ENCODE measurements around the gene SEMA4B.
A peak's percentile ranks its signal among the peaks of the same experiment; 100 is the strongest.

SEMA4B gene

DNA sequence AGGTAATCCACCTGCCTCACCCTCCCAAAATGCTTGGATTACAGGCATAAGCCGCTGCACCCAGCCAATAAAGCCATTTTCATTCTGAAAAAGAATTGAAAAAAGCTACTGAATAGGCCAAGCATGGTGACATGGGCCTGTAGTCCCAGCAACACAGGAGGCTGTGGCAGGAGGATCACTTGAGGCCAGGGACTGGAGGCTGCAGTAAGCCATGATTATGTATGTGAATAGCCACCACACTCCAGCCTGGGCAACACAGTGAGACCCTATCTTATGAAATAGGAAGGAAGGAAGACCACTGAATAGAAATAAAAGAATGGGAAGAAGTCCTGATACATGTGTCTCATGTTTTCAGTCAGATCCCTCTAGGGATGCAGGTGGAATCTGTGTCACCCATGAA, 36.0 kb upstream of the SEMA4B start:
- H3K36me3 ChIP-seq (ENCODE audit: control insufficient read depth, insufficient read depth, low read length) = no peaks in the 10 kb centered on the region
- TF ChIP-seq, protein P1, sequence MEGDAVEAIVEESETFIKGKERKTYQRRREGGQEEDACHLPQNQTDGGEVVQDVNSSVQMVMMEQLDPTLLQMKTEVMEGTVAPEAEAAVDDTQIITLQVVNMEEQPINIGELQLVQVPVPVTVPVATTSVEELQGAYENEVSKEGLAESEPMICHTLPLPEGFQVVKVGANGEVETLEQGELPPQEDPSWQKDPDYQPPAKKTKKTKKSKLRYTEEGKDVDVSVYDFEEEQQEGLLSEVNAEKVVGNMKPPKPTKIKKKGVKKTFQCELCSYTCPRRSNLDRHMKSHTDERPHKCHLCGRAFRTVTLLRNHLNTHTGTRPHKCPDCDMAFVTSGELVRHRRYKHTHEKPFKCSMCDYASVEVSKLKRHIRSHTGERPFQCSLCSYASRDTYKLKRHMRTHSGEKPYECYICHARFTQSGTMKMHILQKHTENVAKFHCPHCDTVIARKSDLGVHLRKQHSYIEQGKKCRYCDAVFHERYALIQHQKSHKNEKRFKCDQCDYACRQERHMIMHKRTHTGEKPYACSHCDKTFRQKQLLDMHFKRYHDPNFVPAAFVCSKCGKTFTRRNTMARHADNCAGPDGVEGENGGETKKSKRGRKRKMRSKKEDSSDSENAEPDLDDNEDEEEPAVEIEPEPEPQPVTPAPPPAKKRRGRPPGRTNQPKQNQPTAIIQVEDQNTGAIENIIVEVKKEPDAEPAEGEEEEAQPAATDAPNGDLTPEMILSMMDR (IDR thresholded peaks at IDR 0.05; ENCODE audit: insufficient read depth, low read length, poor library complexity, severe bottlenecking) = no peak
- no peaks in the 10 kb centered on the region for H3K27me3 ChIP-seq (replicated peaks; ENCODE audit: control insufficient read depth, insufficient read depth, low read length)
- no peak overlapping the region for H3K4me3 ChIP-seq (replicated peaks; ENCODE audit: low read depth, low read length)
- no peak for DNase-seq (ENCODE audit: extremely low read depth, insufficient read length)

DNA sequence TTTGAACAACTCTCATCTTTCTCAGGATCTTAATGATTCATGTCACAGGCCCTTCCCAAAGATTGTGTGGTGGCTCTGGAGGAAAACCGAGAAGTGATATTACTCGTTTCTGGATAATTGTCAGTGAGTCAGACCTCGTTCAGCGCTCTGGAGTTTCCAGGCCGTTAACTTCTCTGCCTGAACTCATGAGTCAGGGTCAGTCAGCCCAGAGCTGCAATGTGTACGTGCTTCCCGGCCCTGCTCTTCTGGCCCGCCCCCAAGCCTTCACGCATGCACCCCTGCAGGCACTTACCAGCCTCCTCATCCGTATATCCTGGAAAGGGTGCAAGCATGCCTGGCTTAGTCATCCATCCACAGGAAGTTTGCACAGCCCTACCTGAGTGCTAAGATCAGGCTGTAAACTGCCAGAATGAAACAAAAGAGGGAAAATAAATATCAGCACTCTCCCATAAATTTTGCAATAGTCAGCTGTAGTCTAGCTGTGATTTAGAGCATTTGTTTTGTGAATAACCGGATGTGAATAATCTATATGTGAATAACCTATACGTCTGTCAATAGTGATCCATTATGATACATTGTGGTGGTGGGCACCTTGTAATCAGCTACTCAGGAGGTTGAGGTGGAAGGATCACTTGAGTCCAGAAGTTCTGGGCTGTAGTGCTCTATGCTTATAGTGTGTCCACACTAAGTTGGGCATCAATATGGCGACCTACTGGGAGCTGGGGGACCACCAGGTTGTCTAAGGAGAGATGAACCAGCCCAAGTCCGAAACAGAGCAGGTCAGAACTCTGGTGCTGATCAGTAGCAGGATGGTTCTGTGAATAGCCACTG, 35.3 kb upstream of the SEMA4B start:
- Histone ChIP-seq H3K36me3 (ENCODE audit: control insufficient read depth, insufficient read depth, low read length) (no peaks in the 10 kb centered on the region), H3K27me3 (replicated peaks; ENCODE audit: control insufficient read depth, insufficient read depth, low read length) (no peaks in the 10 kb centered on the region), H3K4me3 (replicated peaks; ENCODE audit: low read depth, low read length) (no peak overlapping the region)
- TF ChIP-seq, protein P1 (IDR thresholded peaks at IDR 0.05; ENCODE audit: insufficient read depth, low read length, poor library complexity, severe bottlenecking) = no peak
- peak; percentile 45 for DNase-seq (ENCODE audit: extremely low read depth, insufficient read length)

DNA sequence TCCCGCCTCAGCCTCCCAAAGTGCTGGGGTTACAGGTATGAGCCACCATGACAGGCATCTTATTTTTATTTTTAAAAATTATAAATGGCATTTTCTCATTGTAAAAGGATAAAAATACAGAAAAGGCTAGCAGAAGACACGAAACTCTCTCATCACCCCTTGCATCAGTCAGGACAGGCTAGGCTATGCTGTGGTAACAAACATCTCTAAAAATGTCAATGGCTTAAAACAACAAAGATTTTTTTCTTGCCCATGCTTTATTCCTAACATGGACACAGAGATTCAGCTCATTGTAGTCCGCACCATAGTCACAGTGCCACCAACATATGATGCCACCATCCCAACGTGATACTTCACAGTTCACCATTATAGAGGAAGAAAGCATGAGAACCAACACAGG, 34.0 kb upstream of the SEMA4B start:
- TF ChIP-seq, protein P1 (IDR thresholded peaks at IDR 0.05; ENCODE audit: insufficient read depth, low read length, poor library complexity, severe bottlenecking) = no peak
- no peak overlapping the region for H3K4me3 ChIP-seq (replicated peaks; ENCODE audit: low read depth, low read length)
- no peak for DNase-seq (ENCODE audit: extremely low read depth, insufficient read length)
- H3K36me3 ChIP-seq (ENCODE audit: control insufficient read depth, insufficient read depth, low read length) = no peaks in the 10 kb centered on the region
- H3K27me3 ChIP-seq (replicated peaks; ENCODE audit: control insufficient read depth, insufficient read depth, low read length) = no peaks in the 10 kb centered on the region

DNA sequence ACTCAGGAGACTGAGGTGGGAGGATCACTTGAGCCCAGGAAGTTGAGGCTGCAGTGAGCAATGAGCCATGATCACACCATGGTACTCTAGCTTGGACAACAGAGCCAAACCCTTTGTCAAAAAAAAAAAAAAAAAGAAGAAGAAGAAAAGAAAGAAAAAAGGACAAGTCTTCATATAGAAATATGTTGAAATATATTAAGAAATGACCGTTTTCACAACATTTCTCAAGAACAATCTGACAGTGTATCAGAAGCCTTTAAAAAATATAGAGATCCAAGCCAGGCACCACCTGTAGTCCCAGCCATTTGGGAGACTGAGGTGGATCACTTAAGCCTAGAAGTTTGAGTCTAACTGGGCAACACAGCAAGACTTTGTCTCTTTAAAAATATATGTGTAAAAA, 29.5 kb upstream of the SEMA4B start:
- no peaks in the 10 kb centered on the region for H3K36me3 ChIP-seq (ENCODE audit: control insufficient read depth, insufficient read depth, low read length)

DNA sequence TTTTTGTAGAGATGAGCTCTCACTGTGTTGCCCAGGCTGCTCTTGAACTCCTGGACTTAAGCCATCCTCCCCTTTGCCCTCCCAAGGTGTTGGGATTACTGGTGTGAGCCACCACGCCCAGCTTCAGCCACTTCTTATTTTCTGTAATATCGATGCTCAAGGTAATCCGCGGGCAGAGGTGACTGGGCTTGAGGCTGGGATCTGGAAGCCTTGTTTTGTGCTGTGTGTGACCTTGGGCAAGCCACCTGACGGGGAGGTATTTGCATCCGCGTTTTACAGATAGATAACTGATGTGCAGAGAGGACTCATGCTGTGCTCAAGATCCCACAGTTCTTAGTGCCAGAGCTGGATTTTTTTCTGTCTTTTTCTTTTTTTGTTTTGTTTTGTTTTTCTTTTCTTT, 27.8 kb upstream of the SEMA4B start:
- DNase-seq (ENCODE audit: extremely low read depth, insufficient read length) = no peak
- Histone ChIP-seq H3K36me3 (ENCODE audit: control insufficient read depth, insufficient read depth, low read length) (no peaks in the 10 kb centered on the region), H3K27me3 (replicated peaks; ENCODE audit: control insufficient read depth, insufficient read depth, low read length) (no peaks in the 10 kb centered on the region), H3K4me3 (replicated peaks; ENCODE audit: low read depth, low read length) (no peak overlapping the region)
- TF ChIP-seq, protein P1 (IDR thresholded peaks at IDR 0.05; ENCODE audit: insufficient read depth, low read length, poor library complexity, severe bottlenecking) = no peak

More for the DNA sequence above, 29.5 kb upstream of the SEMA4B start:
- TF ChIP-seq, protein P1 (IDR thresholded peaks at IDR 0.05; ENCODE audit: insufficient read depth, low read length, poor library complexity, severe bottlenecking) = no peak
- Histone ChIP-seq H3K4me3 (replicated peaks; ENCODE audit: low read depth, low read length) (no peak overlapping the region), H3K27me3 (replicated peaks; ENCODE audit: control insufficient read depth, insufficient read depth, low read length) (no peaks in the 10 kb centered on the region)
- no peak for DNase-seq (ENCODE audit: extremely low read depth, insufficient read length)
